Loucy (cell line): Measurements from ENCODE around the gene EARS2.

ENCODE experiments used
- H2AFZ ChIP-seq: fragments of 200-600 bp; sonication (generic); 2 replicates; pipeline ENCODE4 v1.6.0; 2016; ENCODE audit warnings: antibody characterized with exemption, mild to moderate bottlenecking, low read length, moderate library complexity
- H3F3A ChIP-seq: fragments of 200-600 bp; 2 replicates; pipeline ENCODE4 v1.6.0; 2016; ENCODE audit warnings: antibody characterized with exemption, low read depth, mild to moderate bottlenecking
- H3K27me3 ChIP-seq: fragments of 200-600 bp; sonication (generic); 2 replicates; pipeline ENCODE4 v1.6.1; 2014; ENCODE audit warnings: low read length, mild to moderate bottlenecking; ENCODE audit not compliant: insufficient read depth, poor library complexity, severe bottlenecking
- H3K36me3 ChIP-seq: fragments of 200-600 bp; sonication (generic); 2 replicates; pipeline ENCODE4 v1.6.1; 2016; ENCODE audit warnings: low read length; ENCODE audit not compliant: insufficient read depth
- H3K4me1 ChIP-seq: fragments of 200-600 bp; sonication (generic); 2 replicates; pipeline ENCODE4 v1.5.1; 2014; ENCODE audit warnings: low read length, mild to moderate bottlenecking; ENCODE audit not compliant: insufficient read depth, poor library complexity, severe bottlenecking
- H3K4me2 ChIP-seq: fragments of 200-600 bp; sonication (generic); 2 replicates; pipeline ENCODE4 v1.6.0; 2014; ENCODE audit warnings: antibody characterized with exemption, low read length, low read depth, mild to moderate bottlenecking; ENCODE audit not compliant: poor library complexity, severe bottlenecking
- H3K4me3 ChIP-seq: fragments of 200-600 bp; sonication (generic); 2 replicates; pipeline ENCODE4 v1.5.1; 2014; ENCODE audit warnings: low read length, mild to moderate bottlenecking, mixed read lengths; ENCODE audit not compliant: poor library complexity, severe bottlenecking
- H3K79me2 ChIP-seq: fragments of 200-600 bp; sonication (generic); 2 replicates; pipeline ENCODE4 v1.6.1; 2014; ENCODE audit warnings: low read length; ENCODE audit not compliant: insufficient read depth
- H3K9ac ChIP-seq: fragments of 200-600 bp; sonication (generic); 2 replicates; pipeline ENCODE4 v1.6.0; 2014; ENCODE audit warnings: mild to moderate bottlenecking, low read depth, low read length, moderate library complexity; ENCODE audit not compliant: poor library complexity, severe bottlenecking
- H3K9me2 ChIP-seq: fragments of 200-600 bp; sonication (generic); replicated peaks from 2 replicates; pipeline ENCODE4 v1.6.1; 2016; ENCODE audit warnings: low read depth, low read length, mixed read lengths
- H3K9me3 ChIP-seq: fragments of 200-600 bp; sonication (generic); 2 replicates; pipeline ENCODE4 v1.6.1; 2014; ENCODE audit warnings: mild to moderate bottlenecking, antibody characterized with exemption, low read length, low read depth; ENCODE audit not compliant: insufficient read depth
- H4K20me1 ChIP-seq: fragments of 200-600 bp; sonication (generic); 2 replicates; pipeline ENCODE4 v1.6.0; 2014; ENCODE audit warnings: antibody characterized with exemption, low read length, mild to moderate bottlenecking; ENCODE audit not compliant: insufficient read depth, poor library complexity, severe bottlenecking
- CTCF ChIP-seq: fragments of 200-600 bp; sonication (generic); conservative IDR thresholded peaks from 2 replicates; pipeline ENCODE4 v1.5.1; 2014; ENCODE audit warnings: mild to moderate bottlenecking, antibody characterized with exemption, low read length
- EZH2phosphoT487 ChIP-seq: fragments of 200-600 bp; IDR thresholded peaks from 2 replicates; pipeline ENCODE4 v1.6.1; 2018; ENCODE audit warnings: antibody characterized with exemption, mild to moderate bottlenecking, moderate library complexity, borderline replicate concordance

EARS2 gene

GRCh38 chr16:23494188-23494587, 63.0 kb downstream of the EARS2 start:
- no peak for TF ChIP-seq CTCF
- TF ChIP-seq EZH2phosphoT487, result no peak

GRCh38 chr16:23491490-23492391, 65.4 kb downstream of the EARS2 start:
- Histone ChIP-seq H4K20me1 (no peaks in the 10 kb centered on the region), H3K9ac (no peak overlapping the region), H3K27me3 (no peaks in the 10 kb centered on the region), H3K36me3 (no peaks in the 10 kb centered on the region), H3K9me3 (no peaks in the 10 kb centered on the region), H3K4me2 (no peak overlapping the region), H3K9me2 (no peaks in the 10 kb centered on the region), H3F3A (no peaks in the 10 kb centered on the region), H2AFZ (no peak overlapping the region), H3K4me3 (no peak overlapping the region), H3K79me2 (no peaks in the 10 kb centered on the region), H3K4me1 (no peaks in the 10 kb centered on the region)
- TF ChIP-seq CTCF (no peak), EZH2phosphoT487 (no peak)

More at GRCh38 chr16:23494188-23494587, 63.0 kb downstream of the EARS2 start:
- Histone ChIP-seq H3K27me3 (no peaks in the 10 kb centered on the region), H3K9me3 (no peaks in the 10 kb centered on the region), H3K79me2 (no peaks in the 10 kb centered on the region), H3K36me3 (no peaks in the 10 kb centered on the region), H3K9ac (no peak overlapping the region), H2AFZ (no peak overlapping the region), H3K4me2 (no peak overlapping the region), H4K20me1 (no peaks in the 10 kb centered on the region), H3K9me2 (no peaks in the 10 kb centered on the region), H3F3A (no peaks in the 10 kb centered on the region), H3K4me1 (no peaks in the 10 kb centered on the region), H3K4me3 (no peak overlapping the region)

GRCh38 chr16:23486480-23486879, 70.7 kb downstream of the EARS2 start:
- peaks cover 5% of the 10 kb centered on the region for H3K4me1 ChIP-seq
- no peaks in the 10 kb centered on the region for H3K79me2 ChIP-seq

More at GRCh38 chr16:23486480-23486879, 70.7 kb downstream of the EARS2 start:
- Histone ChIP-seq H2AFZ (no peak overlapping the region), H3K27me3 (no peaks in the 10 kb centered on the region), H3K9me2 (no peaks in the 10 kb centered on the region), H3K9me3 (no peaks in the 10 kb centered on the region), H4K20me1 (no peaks in the 10 kb centered on the region), H3K36me3 (no peaks in the 10 kb centered on the region), H3F3A (no peaks in the 10 kb centered on the region), H3K9ac (no peak overlapping the region), H3K4me2 (peak overlapping the region; percentile 4), H3K4me3 (no peak overlapping the region)
- no peak for TF ChIP-seq EZH2phosphoT487
- no peak for TF ChIP-seq CTCF
